Measurements from ENCODE around the gene TNFRSF4.

TNFRSF4 gene

DNA sequence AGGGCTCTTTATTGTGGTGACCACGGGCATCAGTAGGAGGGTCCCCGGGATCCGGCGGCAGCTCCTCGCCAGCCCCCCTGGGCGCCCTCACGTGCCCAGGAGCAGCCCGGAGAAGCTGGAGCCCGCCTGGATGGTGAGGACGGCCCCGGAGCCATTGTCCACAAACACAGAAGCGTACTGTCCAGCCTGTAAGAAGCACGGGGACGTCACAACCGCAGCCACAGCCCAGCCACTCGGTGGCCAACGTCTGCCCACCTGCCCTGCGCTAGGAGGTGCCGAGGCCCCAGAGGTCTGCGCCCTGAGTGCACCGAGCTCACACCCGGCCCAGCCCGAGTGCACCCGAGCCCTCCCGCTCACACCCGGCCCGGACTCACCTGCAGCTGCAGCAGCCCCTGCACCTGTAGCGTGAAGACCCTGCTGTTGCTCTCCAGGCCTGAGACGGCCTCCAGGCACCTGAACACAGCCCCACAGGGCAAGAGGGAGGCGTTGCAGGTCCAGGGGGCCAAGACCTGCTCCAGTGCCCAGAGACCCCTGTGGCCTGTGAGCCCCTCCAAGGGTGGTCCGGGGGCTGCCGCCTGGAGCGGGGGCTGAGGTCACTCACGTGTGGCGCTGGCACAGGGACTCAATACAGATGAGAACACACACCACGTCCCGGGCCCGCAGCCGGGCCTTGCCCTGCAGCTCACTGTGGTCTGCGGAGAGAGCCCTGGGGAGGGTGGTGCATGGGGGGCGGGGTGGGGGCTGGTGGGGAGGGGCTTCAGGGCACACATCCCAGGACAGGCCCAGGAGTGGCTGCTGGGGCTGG lies 28.7 kb upstream of the TNFRSF4 start:
- H4K20me1 ChIP-seq (ENCODE audit: insufficient read depth, low read length), result peaks cover 3% of the 10 kb centered on the region; the same call in 1 of the 2 replicates

DNA sequence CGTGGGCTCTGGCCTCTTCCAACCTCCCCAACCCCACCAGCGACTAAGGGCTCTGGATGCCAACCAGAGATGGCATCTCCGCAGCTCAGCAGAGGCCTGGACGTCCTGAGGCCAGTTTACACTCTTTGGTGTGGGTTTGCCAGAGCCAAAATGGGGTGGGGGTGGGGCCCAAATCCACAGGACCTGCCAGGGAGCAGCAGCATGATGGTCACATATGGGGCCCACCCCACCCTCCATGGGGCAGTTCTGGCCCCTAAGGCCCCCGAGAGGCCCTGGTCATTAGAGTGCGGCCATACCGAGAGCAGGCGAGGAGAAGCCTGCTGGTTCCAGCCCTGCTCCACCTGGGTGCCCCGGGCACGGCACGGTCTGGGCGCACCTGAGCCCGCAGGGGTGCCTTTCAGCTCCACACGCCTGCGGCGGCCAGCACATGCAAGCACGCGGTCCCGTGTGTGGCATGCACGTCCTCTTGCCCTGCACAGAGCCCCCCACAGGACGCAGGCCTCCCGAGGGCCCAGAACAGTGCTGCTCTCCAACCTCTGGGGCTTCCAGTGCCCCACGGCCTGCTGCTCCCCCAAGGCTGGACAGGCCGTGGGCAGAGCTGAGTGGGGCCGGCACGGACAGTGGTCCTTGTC lies 27.8 kb upstream of the TNFRSF4 start:
- Histone ChIP-seq H3K4me3 (ENCODE audit: low read depth in 1 of 2, low read length in 2 of 2) (no peak overlapping the region), H3K79me2 (ENCODE audit: insufficient read depth, low read length) (no peaks in the 10 kb centered on the region), H3K36me3 (ENCODE audit: insufficient read depth, low read length) (no peaks in the 10 kb centered on the region), H3K9me3 (ENCODE audit: insufficient read depth, low read length, severe bottlenecking) (no peaks in the 10 kb centered on the region), H3K27ac (ENCODE audit: low read length) (no peak overlapping the region), H3K9ac (ENCODE audit: low read depth, low read length) (no peak overlapping the region), H3K4me2 (ENCODE audit: insufficient read depth, low read length) (no peak overlapping the region), H3K27me3 (ENCODE audit: insufficient read depth, low read length, poor library complexity) (no peaks in the 10 kb centered on the region), H2AFZ (ENCODE audit: low read depth, low read length) (no peak overlapping the region), H4K20me1 (ENCODE audit: insufficient read depth, low read length) (peaks cover 7% of the 10 kb centered on the region; the same call in 1 of the 2 replicates), H3K4me1 (ENCODE audit: insufficient read depth, low read length) (no peaks in the 10 kb centered on the region)
- DNase-seq, result no peak
- TF ChIP-seq, protein P1, sequence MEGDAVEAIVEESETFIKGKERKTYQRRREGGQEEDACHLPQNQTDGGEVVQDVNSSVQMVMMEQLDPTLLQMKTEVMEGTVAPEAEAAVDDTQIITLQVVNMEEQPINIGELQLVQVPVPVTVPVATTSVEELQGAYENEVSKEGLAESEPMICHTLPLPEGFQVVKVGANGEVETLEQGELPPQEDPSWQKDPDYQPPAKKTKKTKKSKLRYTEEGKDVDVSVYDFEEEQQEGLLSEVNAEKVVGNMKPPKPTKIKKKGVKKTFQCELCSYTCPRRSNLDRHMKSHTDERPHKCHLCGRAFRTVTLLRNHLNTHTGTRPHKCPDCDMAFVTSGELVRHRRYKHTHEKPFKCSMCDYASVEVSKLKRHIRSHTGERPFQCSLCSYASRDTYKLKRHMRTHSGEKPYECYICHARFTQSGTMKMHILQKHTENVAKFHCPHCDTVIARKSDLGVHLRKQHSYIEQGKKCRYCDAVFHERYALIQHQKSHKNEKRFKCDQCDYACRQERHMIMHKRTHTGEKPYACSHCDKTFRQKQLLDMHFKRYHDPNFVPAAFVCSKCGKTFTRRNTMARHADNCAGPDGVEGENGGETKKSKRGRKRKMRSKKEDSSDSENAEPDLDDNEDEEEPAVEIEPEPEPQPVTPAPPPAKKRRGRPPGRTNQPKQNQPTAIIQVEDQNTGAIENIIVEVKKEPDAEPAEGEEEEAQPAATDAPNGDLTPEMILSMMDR (IDR thresholded peaks at IDR 0.05; ENCODE audit: borderline replicate concordance, extremely low read depth, low read length, poor library complexity, severe bottlenecking), result no peak
- no peak for TF ChIP-seq EZH2 (IDR thresholded peaks at IDR 0.05; ENCODE audit: borderline replicate concordance, low read depth, low read length, severe bottlenecking)
- ATAC-seq (ENCODE audit: insufficient read depth, low read depth), result no peak

More for the DNA sequence above, 28.7 kb upstream of the TNFRSF4 start:
- ATAC-seq (ENCODE audit: insufficient read depth, low read depth) (no peak), DNase-seq (no peak)
- H2AFZ ChIP-seq (ENCODE audit: low read depth, low read length), result no peak overlapping the region
- H3K9ac ChIP-seq (ENCODE audit: low read depth, low read length), result no peak overlapping the region
- no peak for TF ChIP-seq EZH2 (IDR thresholded peaks at IDR 0.05; ENCODE audit: borderline replicate concordance, low read depth, low read length, severe bottlenecking)
- TF ChIP-seq, protein P1 (IDR thresholded peaks at IDR 0.05; ENCODE audit: borderline replicate concordance, extremely low read depth, low read length, poor library complexity, severe bottlenecking), result no peak
- H3K9me3 ChIP-seq (ENCODE audit: insufficient read depth, low read length, severe bottlenecking), result no peaks in the 10 kb centered on the region
- H3K36me3 ChIP-seq (ENCODE audit: insufficient read depth, low read length), result no peaks in the 10 kb centered on the region
- no peaks in the 10 kb centered on the region for H3K4me1 ChIP-seq (ENCODE audit: insufficient read depth, low read length)
- no peak overlapping the region for H3K4me2 ChIP-seq (ENCODE audit: insufficient read depth, low read length)
- H3K79me2 ChIP-seq (ENCODE audit: insufficient read depth, low read length), result no peaks in the 10 kb centered on the region
- no peaks in the 10 kb centered on the region for H3K27me3 ChIP-seq (ENCODE audit: insufficient read depth, low read length, poor library complexity)
- no peak overlapping the region for H3K4me3 ChIP-seq (ENCODE audit: low read depth in 1 of 2, low read length in 2 of 2)
- no peak overlapping the region for H3K27ac ChIP-seq (ENCODE audit: low read length)

DNA sequence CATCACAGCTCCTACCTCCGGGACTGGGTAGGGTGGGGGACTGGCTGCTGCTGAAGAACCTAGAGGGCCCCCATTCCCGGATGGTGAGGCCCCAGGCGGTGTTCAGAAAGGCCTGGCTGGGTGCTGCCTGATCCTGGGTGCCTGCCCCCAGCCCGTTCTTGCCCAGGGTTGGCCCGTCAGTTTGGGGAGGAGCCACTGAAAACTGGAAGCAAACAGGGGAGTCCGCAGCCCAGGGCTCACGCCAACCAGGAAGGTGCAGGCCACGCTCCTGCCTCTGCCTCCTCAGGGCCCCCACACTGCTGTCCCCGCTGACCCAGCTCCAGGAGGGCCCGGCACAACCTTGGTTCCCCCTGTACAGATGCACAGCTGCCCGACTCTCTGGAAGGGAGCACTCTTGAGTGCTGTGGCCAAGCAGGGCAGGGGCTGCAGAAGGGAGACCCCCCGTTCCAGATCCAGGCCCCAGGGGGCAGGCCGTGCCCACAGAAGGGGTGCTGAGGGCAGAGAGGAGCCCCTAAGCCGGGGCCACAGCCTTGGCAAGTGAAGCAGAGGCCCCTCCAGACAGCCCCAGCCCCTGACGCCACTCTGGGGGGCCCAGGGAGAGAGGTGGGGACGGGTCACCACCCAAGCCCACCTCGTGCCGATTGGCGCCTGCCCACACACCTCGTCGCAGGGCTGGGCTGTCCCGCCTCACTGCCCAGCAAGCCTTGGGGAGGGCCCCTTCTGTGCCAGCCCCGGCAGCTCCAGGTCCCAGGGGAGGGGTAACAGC lies 27.1 kb upstream of the TNFRSF4 start:
- DNase-seq (no peak), ATAC-seq (ENCODE audit: insufficient read depth, low read depth) (no peak)
- Histone ChIP-seq H3K79me2 (ENCODE audit: insufficient read depth, low read length) (no peaks in the 10 kb centered on the region), H3K27me3 (ENCODE audit: insufficient read depth, low read length, poor library complexity) (no peaks in the 10 kb centered on the region), H4K20me1 (ENCODE audit: insufficient read depth, low read length) (peaks cover 14% of the 10 kb centered on the region), H2AFZ (ENCODE audit: low read depth, low read length) (no peak overlapping the region), H3K4me1 (ENCODE audit: insufficient read depth, low read length) (no peaks in the 10 kb centered on the region), H3K9ac (ENCODE audit: low read depth, low read length) (no peak overlapping the region), H3K4me3 (ENCODE audit: low read depth in 1 of 2, low read length in 2 of 2) (no peak overlapping the region), H3K9me3 (ENCODE audit: insufficient read depth, low read length, severe bottlenecking) (no peaks in the 10 kb centered on the region), H3K36me3 (ENCODE audit: insufficient read depth, low read length) (no peaks in the 10 kb centered on the region), H3K27ac (ENCODE audit: low read length) (no peak overlapping the region), H3K4me2 (ENCODE audit: insufficient read depth, low read length) (no peak overlapping the region)
- no peak for TF ChIP-seq EZH2 (IDR thresholded peaks at IDR 0.05; ENCODE audit: borderline replicate concordance, low read depth, low read length, severe bottlenecking)
- TF ChIP-seq, protein P1 (IDR thresholded peaks at IDR 0.05; ENCODE audit: borderline replicate concordance, extremely low read depth, low read length, poor library complexity, severe bottlenecking), result no peak

All from DND-41 (cell line).